LNCAP (cell line): Measurements from ENCODE around the gene ANKRD33.

ENCODE experiments used
- CTCF ChIP-seq: fragments of 450-650 bp; IDR thresholded peaks from 2 replicates; pipeline ENCODE4 v1.5.1; 2017; ENCODE audit warnings: mild to moderate bottlenecking

Gene ANKRD33

GRCh38 chr12:51901881-51902280 is 14.0 kb downstream of the ANKRD33 start:
- no peak for TF ChIP-seq CTCF

- no peak for TF ChIP-seq CTCF
These were observed 17.1 kb downstream of the ANKRD33 start for GRCh38 chr12:51904951-51905470.

- no peak for TF ChIP-seq CTCF
These were observed 17.8 kb downstream of the ANKRD33 start for GRCh38 chr12:51905471-51906429.

GRCh38 chr12:51906430-51907082 is 18.7 kb downstream of the ANKRD33 start:
- TF ChIP-seq CTCF = no peak

GRCh38 chr12:51907083-51907855 is 19.4 kb downstream of the ANKRD33 start, which contains the start of gene ACVRL1:
Gene ACVRL1 (plus strand): TSS chr12:51907504. CDS start chr12:51912475, 4,971 bp downstream.
- TF ChIP-seq CTCF = no peak

GRCh38 chr12:51907856-51908425 is 20.0 kb downstream of the ANKRD33 start:
- TF ChIP-seq CTCF = no peak
